ENCODE measurements around the gene TMEM151B.

GRCh38 chr6:44267252-44267651 lies 3.0 kb upstream of the TMEM151B start:
- TF ChIP-seq CTCF (IDR thresholded peaks at IDR 0.05) (no peak), POLR2A (IDR thresholded peaks at IDR 0.05) (no peak), POLR2AphosphoS5 (IDR thresholded peaks at IDR 0.05) (no peak)
